GM11168 (cell line): ENCODE measurements around the gene MAOA.

Source experiments
- in situ Hi-C: fragments of 300-500 bp; cut with MboI; formaldehyde crosslinking; loops from one replicate; pipeline ENCODE4 v1.12.0; 2022; ENCODE audit warnings: low sequenced_read_pairs; ENCODE audit not compliant: unreplicated experiment

MAOA gene

DNA sequence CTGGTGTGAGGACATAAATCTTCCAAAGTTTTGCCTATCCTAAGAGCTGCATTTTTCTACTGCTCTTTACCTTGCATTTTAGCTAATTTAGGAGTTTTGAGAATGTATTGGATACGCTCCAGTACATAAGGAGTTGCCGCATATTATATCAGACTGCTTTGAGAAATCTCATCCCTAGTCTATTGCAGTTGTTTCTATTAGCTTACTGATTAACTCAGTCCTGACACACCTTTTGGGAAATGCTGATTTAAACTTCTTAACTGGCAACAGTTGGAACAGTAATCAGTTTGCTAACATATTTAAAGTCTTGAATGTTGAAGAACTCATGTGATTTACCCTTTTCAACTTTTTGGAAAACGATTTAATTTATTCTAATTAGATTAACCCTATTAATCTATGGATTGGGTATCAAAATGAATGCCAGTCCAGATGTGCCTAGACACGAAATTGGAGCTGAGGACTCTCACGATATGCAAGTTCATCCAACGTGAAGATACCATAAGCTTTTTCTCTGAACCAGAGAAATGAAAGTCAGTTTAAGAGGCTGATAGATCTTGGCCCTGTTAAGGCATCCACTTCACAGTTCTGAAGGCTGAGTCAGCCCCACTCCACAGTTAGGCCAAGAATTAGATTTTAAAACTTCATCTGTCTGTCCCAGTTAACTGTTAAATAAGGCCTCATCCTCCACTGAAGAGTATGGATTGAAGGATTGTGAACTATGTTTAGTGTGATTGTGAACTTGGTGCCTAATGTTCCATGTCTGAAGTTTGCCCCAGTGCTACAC, 90.0 kb downstream of the MAOA start:
- in situ Hi-C loops: no loop called here

DNA sequence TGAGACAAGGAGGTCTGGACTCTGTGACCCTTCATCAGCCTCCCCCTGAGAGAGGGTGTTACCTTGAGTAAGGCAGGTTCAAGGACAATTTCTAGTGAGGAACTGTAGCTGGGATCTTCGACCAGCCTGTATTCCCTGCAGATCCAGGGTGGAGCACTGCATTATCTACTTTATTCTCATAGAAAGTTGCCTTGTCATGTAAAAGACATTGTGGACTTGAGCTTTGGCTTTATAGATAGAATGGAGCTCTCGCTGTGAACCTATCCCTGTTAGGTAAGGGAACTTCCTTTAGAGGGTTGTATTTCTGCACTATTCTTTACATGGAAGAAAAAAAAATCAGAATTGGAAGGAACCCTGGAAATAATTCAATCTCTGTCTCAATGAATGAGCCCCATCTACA, 91.4 kb downstream of the MAOA start:
- in situ Hi-C loops: no loop called here

DNA sequence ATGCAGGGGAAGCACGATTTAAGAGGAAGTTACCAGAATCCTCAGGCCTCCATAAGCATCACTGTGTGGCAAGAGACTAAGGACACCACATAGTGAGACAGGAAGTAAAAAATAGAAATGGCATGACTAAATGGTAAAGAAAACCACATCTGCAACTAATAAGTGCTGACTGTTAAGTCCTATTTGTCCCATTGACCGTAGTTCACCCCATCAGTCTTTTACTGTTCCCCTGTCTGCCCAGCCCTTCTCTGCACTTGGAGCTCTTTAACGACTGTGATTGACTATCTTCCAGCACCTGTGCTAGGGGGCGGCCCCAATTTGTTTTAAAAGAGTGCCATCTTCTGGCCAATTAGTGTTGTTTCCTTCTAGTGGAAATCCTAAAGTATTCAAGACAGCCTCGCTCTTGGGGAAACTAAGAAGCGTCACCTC, 94.2 kb downstream of the MAOA start:
- in situ Hi-C loops: no loop called here

DNA sequence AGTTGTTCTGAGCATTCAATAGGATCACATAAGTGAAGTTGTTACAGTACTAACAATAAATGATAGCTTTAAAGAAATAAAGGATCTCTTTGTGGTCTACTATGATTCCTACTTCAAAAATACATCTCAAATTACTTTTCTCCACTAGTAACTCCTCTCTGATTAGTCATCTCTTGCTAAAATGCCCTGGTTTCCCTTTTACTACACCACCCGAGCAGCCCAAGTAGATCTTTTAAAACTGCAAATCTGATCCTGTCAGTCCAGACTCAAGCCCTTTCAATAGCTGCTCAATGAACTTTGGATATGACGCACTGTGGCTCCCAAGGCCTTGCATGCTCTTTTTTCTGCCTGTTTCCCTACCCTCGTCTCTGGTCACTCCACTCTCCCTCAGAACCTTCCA, 97.5 kb downstream of the MAOA start:
- in situ Hi-C loops: no loop called here

DNA sequence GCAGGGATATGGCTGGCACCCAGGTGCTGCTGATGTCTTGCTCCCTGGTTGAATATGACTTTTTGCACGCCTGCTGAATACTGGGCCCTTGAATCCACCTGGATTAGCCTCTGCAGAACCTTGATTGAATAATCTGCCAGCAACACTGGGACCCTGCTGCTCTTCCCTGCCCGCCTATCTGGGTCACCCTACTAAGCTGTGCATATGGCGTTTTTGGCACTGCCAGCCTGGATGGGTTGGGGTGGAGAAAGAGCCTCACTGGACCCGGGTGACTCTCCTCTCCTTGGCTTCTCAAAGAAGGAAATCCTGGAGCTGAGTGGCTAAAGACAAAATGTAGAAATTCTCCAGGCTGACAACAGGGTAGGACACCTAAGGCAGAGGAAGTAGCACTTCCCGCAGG, 100.0 kb downstream of the MAOA start:
- in situ Hi-C loops: no loop called here

DNA sequence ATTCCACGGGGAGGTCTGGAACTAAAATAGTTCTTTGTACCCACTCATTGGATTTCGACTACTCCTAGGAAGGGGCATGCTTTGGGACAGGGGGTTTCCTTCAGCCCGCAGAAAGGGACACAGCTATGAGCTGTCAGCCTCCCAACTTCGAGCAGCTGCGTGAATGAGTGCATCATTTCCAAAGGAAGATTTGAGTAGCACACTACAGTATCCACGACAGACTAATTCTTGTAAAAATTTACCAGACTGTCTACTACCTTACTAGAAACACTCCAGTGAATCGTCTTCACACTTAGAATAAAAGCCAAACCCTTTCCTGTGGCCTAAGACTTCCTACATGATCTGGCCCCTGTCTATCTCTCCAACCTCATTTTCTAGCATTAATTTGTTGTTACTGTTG, 101.9 kb downstream of the MAOA start:
- in situ Hi-C loops: no loop called here

DNA sequence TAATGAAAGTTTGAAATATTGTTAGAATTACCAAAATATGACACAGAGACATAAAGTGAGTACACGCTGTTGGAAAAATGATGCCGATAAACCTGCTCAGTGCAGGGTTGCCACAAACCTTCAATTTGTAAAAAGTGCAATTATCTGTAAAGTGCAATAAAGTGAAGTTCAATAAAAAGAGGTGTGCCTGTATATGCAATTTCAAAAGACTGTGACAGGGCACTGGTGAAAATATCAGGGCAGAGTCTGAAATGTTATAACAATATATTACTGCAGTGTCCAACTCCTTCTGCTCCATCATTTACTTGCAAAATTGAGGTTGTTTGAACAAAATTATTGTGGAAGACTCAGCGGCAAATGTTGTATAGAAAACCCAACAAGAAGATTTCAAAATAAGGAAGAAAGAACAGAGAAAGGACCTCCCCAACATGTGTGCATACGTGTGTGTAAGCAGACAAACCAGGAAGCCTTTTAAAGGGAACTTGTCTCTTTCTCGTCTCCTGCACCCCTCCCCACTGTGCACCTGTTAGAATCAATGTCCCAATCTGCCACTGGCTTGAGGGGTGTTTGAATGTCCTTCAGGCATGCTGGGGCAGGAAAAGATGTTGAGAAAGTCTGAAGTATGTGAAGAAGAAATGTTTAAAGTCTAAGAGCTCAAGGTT, 130.0 kb downstream of the MAOA start:
- in situ Hi-C loops: no loop called here
